PFSK-1 (cell line): ENCODE measurements around the gene FAM222A.

Experiments
- FOXP2 ChIP-seq: optimal IDR thresholded peaks from 2 replicates; pipeline ENCODE3; 2011; ENCODE audit warnings: borderline replicate concordance, control low read depth, inconsistent platforms; ENCODE audit not compliant: insufficient read depth; ENCODE audit errors: extremely low read length, extremely low read depth
- POLR2AphosphoS5 ChIP-seq: IDR thresholded peaks from 2 replicates; pipeline ENCODE4 v1.6.1; 2012; ENCODE audit warnings: low read depth, mild to moderate bottlenecking, control low read depth, low read length, moderate library complexity
- SIN3A ChIP-seq: IDR thresholded peaks from 2 replicates; pipeline ENCODE4 v1.6.1; 2012; ENCODE audit warnings: mild to moderate bottlenecking, low read length, moderate library complexity, borderline replicate concordance; ENCODE audit not compliant: insufficient read depth
- TAF1 ChIP-seq: IDR thresholded peaks from 2 replicates; pipeline ENCODE4 v1.6.1; 2012; ENCODE audit warnings: low read length, control low read depth, borderline replicate concordance; ENCODE audit not compliant: insufficient read depth

DNA sequence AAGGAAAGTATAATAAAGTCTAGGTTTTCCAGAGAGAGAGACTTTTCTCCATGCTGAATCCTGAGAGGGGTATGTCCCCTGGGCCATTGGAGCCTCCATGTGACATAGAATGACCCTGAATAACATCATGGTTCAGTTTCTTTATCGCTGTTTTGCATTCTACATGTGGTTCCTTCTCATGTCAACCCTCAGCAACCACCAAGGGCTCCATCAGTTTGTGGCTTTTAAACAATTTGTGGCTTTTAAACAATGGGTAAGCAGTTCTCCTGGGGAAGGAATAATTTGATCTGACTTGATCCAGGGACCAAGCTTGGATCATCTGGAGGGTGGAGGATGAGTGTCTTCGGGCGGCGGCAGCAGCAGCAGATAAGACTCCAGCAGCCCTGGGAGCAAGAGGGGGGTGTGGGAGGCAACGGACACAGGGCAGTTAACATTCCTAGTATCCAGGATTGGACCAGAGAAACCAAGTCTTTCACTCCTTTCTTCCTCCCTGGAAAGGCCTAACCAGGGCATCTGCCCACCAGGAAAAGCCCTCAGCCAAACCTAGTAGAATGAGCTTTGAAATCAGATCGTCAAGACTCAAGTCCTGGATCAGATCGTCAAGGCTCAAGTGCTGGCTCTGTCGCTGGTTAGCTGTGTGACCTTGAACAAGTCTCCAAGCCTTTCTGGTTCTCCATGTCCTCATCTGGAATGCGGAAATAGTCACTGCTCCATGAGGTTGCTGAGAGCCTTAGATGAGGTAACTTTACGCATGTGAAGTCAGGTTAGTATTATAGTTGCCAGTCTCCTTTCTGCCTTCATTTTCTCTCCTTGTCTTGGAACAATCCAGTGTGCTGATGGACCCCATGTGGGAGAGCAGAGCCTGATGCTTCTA is 27.8 kb upstream of the FAM222A start:
- TF ChIP-seq POLR2AphosphoS5: no peak
- TF ChIP-seq SIN3A: no peak
- no peak for TF ChIP-seq TAF1
- TF ChIP-seq FOXP2: no peak
